Measurements from ENCODE around the gene ENAH. TPM values are rescaled to one million over a fixed set of nuclear protein-coding genes. Genes with fewer than 3 reads are reported as not detected.

The ENAH gene
- total RNA-seq, 2 experiments from 2014 or later, result not detected

- ATAC-seq, result no peak
- no peaks in the 10 kb centered on the region for H3K4me1 Mint-ChIP-seq
- H3K36me3 Mint-ChIP-seq, result no peaks in the 10 kb centered on the region
- H3K27me3 Mint-ChIP-seq, result peaks cover 8% of the 10 kb centered on the region
- no peak overlapping the region for H3K27ac Mint-ChIP-seq
- H3K9me3 Mint-ChIP-seq (ENCODE audit: low read depth), result no peaks in the 10 kb centered on the region
- H3K4me3 Mint-ChIP-seq, result no peak overlapping the region
- CTCF ChIA-PET, result interaction anchor here (0.6 to 1.7 kb wide), 4 partner anchors 10 to 465 kb away, joined by 3 to 6 read pairs (median 3); partner anchors contain the start of gene SRP9
- no peak for DNase-seq
Measured at GRCh38 chr1:225483818-225484656, 168.9 kb downstream of the ENAH start.

GRCh38 chr1:225482421-225482950 is 170.4 kb downstream of the ENAH start:
- Mint-ChIP-seq H3K36me3 (no peaks in the 10 kb centered on the region), H3K27me3 (peaks cover 12% of the 10 kb centered on the region), H3K4me3 (no peak overlapping the region), H3K9me3 (ENCODE audit: low read depth) (no peaks in the 10 kb centered on the region), H3K4me1 (peaks cover 9% of the 10 kb centered on the region), H3K27ac (no peak overlapping the region)
- no peak for DNase-seq
- no peak for ATAC-seq
- CTCF ChIA-PET, result interaction anchor here (0.6 to 3.0 kb wide), 10 partner anchors 8 to 1210 kb away, joined by 3 to 12 read pairs (median 4); no protein-coding TSS in a partner anchor

DNA sequence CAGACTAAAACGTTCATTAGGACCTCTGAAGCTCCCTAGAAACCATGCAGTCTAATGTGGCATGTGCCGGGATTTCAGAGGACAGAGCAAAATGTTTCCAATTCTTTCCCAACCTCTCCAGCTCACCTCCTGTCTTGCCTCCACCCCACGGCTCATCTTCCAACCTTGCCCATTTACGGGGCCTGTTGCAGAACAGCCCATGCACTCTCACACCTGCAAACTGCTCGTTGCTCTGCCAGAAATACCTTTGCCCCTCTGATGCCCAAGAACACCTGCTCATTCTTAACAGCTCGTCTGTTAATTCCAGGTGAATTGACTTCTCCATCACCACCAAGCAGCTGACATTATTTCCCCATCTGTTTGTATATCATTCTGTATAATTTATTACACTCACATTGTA is 171.2 kb downstream of the ENAH start:
- DNase-seq (no peak), ATAC-seq (no peak)
- H3K27ac Mint-ChIP-seq, result no peak overlapping the region
- H3K36me3 Mint-ChIP-seq, result no peaks in the 10 kb centered on the region
- H3K4me1 Mint-ChIP-seq, result peaks cover 16% of the 10 kb centered on the region
- H3K27me3 Mint-ChIP-seq, result peaks cover 11% of the 10 kb centered on the region
- CTCF ChIA-PET, result interaction anchor here (0.6 to 3.0 kb wide), 12 partner anchors 9 to 1209 kb away, joined by 3 to 12 read pairs (median 5); no protein-coding TSS in a partner anchor
- no peaks in the 10 kb centered on the region for H3K9me3 Mint-ChIP-seq (ENCODE audit: low read depth)
- no peak overlapping the region for H3K4me3 Mint-ChIP-seq

DNA sequence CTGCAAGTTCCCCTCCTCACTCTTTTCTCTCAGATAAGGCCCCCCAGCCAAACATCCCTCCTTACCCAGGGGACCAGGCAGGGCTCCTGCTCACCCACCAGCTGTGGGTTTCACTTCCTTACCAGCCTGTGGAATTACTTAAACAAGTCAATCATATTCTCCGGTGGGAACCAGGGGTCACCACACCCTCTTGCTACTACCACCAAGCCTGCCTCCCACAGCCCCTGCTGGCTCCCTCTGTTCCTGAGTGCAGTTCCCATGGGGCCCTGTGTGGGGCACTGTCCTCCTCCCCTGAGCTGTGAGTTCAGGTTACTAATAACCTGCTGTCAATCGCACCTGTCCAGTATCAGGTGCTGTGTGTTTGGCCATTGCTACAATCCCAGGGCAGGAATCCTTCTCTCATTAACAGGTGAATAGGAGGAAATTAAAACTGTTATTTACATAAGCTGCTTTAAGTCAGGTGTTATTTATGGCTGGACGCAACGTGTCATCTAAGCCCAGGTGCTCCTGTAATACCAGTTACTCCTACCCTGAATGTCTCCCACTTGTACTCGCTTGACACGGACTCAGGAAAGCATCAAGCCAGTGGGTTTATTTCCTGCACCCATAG is 172.0 kb downstream of the ENAH start:
- Mint-ChIP-seq H3K4me3 (no peak overlapping the region), H3K27ac (no peak overlapping the region), H3K27me3 (peaks cover 8% of the 10 kb centered on the region), H3K36me3 (no peaks in the 10 kb centered on the region), H3K4me1 (peaks cover 23% of the 10 kb centered on the region), H3K9me3 (ENCODE audit: low read depth) (no peaks in the 10 kb centered on the region)
- peak; percentile 68 for ATAC-seq
- CTCF ChIA-PET, result interaction anchor here (1.0 to 3.0 kb wide), 16 partner anchors 9 to 495 kb away, joined by 3 to 12 read pairs (median 4); no protein-coding TSS in a partner anchor
- DNase-seq, result peak; percentile 67

GRCh38 chr1:225479996-225480720 is 172.8 kb downstream of the ENAH start:
- H3K9me3 Mint-ChIP-seq (ENCODE audit: low read depth), result no peaks in the 10 kb centered on the region
- CTCF ChIA-PET, result interaction anchor here (1.0 to 3.0 kb wide), 12 partner anchors 8 to 496 kb away, joined by 3 to 12 read pairs (median 4); no protein-coding TSS in a partner anchor
- no peak for DNase-seq
- no peak overlapping the region for H3K4me3 Mint-ChIP-seq
- no peak overlapping the region for H3K27ac Mint-ChIP-seq
- no peak for ATAC-seq
- H3K36me3 Mint-ChIP-seq, result no peaks in the 10 kb centered on the region
- H3K27me3 Mint-ChIP-seq, result peaks cover 8% of the 10 kb centered on the region
- peaks cover 23% of the 10 kb centered on the region for H3K4me1 Mint-ChIP-seq

DNA sequence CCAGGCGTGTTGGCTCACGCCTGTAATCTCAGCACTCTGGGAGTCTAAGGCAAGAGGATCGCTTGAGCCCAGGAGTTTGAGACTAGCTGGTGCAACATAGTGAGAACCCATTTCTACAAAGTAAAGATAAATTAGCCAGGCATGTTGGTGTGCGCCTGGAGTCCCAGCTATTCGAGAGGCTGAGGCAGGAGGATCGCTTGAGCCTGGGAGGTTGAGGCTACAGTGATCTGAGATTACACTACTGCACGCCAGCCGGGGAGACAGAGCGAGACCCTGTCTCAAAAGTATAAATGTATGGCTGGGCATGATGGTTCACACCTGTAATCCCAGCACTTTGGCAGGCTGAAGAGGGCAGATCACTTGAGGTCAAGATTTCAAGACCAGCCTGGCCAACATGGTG is 173.6 kb downstream of the ENAH start:
- H3K9me3 Mint-ChIP-seq (ENCODE audit: low read depth), result no peaks in the 10 kb centered on the region
- CTCF ChIA-PET, result interaction anchor here (1.1 to 3.5 kb wide), 5 partner anchors 12 to 404 kb away, joined by 3 to 15 read pairs (median 7); partner anchors contain the start of gene TMEM63A
- ATAC-seq, result no peak
- H3K27me3 Mint-ChIP-seq, result peaks cover 8% of the 10 kb centered on the region
- H3K4me1 Mint-ChIP-seq, result peaks cover 25% of the 10 kb centered on the region
- no peak overlapping the region for H3K27ac Mint-ChIP-seq
- DNase-seq, result no peak
- H3K4me3 Mint-ChIP-seq, result no peak overlapping the region
- no peaks in the 10 kb centered on the region for H3K36me3 Mint-ChIP-seq

- DNase-seq, result no peak
- H3K36me3 Mint-ChIP-seq, result no peaks in the 10 kb centered on the region
- CTCF ChIA-PET, result interaction anchor here (0.8 to 5.8 kb wide), 16 partner anchors 10 to 510 kb away, joined by 3 to 49 read pairs (median 6); partner anchors contain the start of genes PYCR2, SRP9 and TMEM63A
- ATAC-seq, result no peak
- H3K4me1 Mint-ChIP-seq, result peaks cover 34% of the 10 kb centered on the region
- H3K27ac Mint-ChIP-seq, result peak overlapping the region; percentile 77
- no peak overlapping the region for H3K4me3 Mint-ChIP-seq
- H3K9me3 Mint-ChIP-seq (ENCODE audit: low read depth), result no peaks in the 10 kb centered on the region
- peaks cover 5% of the 10 kb centered on the region for H3K27me3 Mint-ChIP-seq
Measured at GRCh38 chr1:225477296-225477911, 175.5 kb downstream of the ENAH start.

DNA sequence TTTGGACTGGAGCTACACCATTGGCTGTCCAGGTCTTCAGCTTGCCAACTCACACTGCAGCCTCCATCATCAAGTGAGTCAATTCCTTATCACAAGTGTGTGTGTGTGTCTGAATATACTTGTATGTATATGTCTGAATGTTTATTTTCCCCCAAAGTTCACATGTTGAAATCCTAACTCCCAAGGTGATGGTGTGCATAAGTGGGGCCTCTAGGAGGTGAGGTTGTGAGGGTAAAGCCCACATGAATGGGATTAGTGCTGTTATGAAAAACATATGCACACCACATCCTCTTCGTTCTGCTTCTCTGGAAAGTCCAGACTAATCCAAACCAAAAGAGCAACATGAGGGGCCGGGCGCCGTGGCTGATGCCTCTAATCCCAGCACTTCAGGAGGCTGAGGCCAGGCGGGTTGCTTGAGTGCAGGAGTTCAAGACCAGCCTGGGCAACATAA is 176.4 kb downstream of the ENAH start:
- DNase-seq, result no peak
- Mint-ChIP-seq H3K4me1 (peaks cover 34% of the 10 kb centered on the region), H3K9me3 (ENCODE audit: low read depth) (no peaks in the 10 kb centered on the region), H3K4me3 (no peak overlapping the region), H3K27me3 (peaks cover 5% of the 10 kb centered on the region), H3K36me3 (no peaks in the 10 kb centered on the region), H3K27ac (peak overlapping the region; percentile 14)
- ATAC-seq, result no peak
- CTCF ChIA-PET, result interaction anchor here (1.0 to 5.8 kb wide), 13 partner anchors 9 to 502 kb away, joined by 3 to 49 read pairs (median 8); partner anchors contain the start of genes PYCR2, SRP9 and TMEM63A

DNA sequence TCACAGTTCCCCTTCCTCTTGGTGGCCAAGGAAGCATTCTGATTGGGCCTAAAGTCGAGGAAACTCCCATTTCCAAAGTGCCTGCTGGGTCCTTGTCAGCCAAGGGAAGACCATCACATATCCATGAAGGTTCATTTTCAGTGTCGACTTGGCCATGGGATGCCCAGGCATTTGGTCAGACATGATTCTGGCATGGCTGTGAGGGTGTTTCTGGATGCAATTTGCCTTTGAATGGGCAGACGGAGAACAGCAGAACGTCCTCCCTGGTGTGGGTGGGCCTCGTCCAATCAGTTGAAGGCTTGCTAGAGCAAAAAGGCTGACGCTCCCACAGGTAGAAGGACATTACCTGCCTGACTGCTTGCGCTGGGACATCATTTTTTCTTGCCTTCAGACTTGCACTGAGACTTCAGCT is 176.8 kb downstream of the ENAH start:
- CTCF ChIA-PET, result interaction anchor here (0.9 to 5.8 kb wide), 16 partner anchors 11 to 505 kb away, joined by 3 to 49 read pairs (median 6); partner anchors contain the start of genes LBR, SRP9 and TMEM63A
- Mint-ChIP-seq H3K27me3 (peaks cover 5% of the 10 kb centered on the region), H3K4me1 (peaks cover 34% of the 10 kb centered on the region), H3K4me3 (no peak overlapping the region), H3K27ac (no peak overlapping the region), H3K9me3 (ENCODE audit: low read depth) (no peaks in the 10 kb centered on the region), H3K36me3 (no peaks in the 10 kb centered on the region)
- DNase-seq (no peak), ATAC-seq (no peak)

GRCh38 chr1:225474986-225475820 is 177.7 kb downstream of the ENAH start:
- Mint-ChIP-seq H3K36me3 (no peaks in the 10 kb centered on the region), H3K27me3 (peaks cover 5% of the 10 kb centered on the region), H3K4me1 (peaks cover 34% of the 10 kb centered on the region), H3K4me3 (no peak overlapping the region), H3K9me3 (ENCODE audit: low read depth) (no peaks in the 10 kb centered on the region), H3K27ac (no peak overlapping the region)
- ATAC-seq (peak; percentile 79), DNase-seq (peak; percentile 67)
- CTCF ChIA-PET, result interaction anchor here (0.5 to 5.8 kb wide), 54 partner anchors 8 to 521 kb away, joined by 3 to 49 read pairs (median 4); partner anchors contain the start of genes LBR, PYCR2, SRP9 and TMEM63A

DNA sequence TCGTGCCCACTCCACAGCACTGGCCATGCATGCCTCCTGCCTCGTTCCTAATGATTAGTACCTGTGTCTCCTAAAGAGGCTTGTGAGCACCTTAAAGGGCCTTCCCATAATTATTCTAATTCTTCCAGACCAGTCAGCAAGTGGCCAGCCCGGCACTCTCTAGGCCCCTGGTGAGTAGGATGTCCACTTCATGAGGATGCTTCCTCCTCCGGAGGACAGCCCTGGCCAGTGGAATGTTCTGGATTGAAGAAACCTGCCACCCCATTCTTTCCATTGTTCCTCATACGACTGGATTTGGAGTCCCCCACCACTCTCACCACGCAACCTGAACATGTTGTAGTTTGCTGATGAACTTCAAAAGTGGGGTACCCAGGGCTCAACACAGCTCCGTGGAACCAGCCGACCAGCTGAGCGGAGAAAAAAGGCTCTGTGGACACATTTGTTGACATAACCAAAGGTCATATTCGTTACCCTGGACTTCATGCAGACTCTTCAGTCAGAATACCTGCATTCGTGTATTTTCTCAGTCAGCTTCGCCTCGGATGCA is 178.4 kb downstream of the ENAH start:
- CTCF ChIA-PET, result interaction anchor here (0.5 to 5.8 kb wide), 44 partner anchors 8 to 522 kb away, joined by 3 to 49 read pairs (median 4); partner anchors contain the start of genes PYCR2, SRP9 and TMEM63A
- Mint-ChIP-seq H3K9me3 (ENCODE audit: low read depth) (no peaks in the 10 kb centered on the region), H3K4me3 (no peak overlapping the region), H3K27me3 (peaks cover 5% of the 10 kb centered on the region), H3K4me1 (peaks cover 34% of the 10 kb centered on the region), H3K27ac (no peak overlapping the region), H3K36me3 (no peaks in the 10 kb centered on the region)
- DNase-seq (no peak), ATAC-seq (no peak)
